SIG-M5 treated with dmso at 0.1 percent for 504 hours (cell line): Measurements from ENCODE around the gene NDUFB11.

Source experiments
- DNase-seq: peaks from one replicate; lab custom pipeline; 2025; ENCODE audit not compliant: unreplicated experiment; lab: John Stamatoyannopoulos, UW

The NDUFB11 gene

DNA sequence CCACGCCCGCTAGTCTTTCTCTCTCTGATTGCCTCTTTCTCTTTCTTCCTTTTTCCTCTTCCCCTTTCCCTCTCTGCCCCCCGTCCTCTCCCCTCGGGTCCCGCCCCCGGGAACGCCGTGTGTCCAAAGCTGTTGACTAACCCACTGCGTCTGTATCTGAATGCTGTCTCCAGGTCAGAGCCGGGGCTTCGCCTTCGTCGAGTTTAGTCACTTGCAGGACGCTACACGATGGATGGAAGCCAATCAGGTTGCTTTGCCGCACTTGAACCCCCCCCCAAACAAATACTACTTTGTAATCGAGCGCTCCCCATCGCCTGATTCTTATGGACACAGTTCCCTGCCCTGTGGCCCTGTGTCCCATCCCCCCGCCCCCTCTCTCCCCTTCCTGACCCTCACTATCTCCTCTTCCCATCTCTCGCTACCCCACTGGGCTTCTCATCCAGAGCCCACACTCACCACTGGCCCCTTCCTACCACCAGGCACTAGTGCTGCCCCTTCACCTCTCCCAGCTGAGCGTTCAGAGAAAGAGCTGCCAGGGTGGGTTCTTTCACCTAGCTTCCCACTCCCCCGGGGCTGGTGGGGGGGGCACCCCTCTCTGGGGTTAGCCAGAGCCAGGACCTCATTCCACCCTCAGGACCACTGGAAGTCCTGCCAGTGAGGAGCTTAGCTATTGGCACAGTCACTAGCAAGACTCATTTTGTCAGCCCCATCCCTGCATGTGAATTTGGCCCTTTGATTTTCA is 30.5 kb upstream of the NDUFB11 start:
- no peak for DNase-seq

DNA sequence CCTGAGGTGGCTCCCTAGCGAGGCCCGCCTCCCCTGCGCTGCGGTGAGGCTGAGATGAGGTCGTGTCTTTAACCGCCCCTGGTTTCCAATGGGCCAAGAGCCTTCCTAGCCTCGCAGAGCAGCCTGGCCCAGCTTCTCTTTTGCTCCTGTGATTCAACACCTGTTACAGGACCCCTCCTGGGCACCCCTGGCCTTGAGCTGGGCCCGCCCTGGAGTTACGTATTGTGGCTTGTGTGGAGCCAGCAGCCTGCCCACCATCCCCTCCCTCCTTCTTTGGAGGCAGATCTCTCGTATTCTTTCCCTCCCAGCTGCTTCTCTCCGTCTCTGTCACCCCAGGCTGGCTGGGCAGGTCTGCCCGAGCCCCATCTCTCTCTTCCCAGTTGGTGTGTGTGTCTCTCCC is 29.9 kb upstream of the NDUFB11 start:
- no peak for DNase-seq

DNA sequence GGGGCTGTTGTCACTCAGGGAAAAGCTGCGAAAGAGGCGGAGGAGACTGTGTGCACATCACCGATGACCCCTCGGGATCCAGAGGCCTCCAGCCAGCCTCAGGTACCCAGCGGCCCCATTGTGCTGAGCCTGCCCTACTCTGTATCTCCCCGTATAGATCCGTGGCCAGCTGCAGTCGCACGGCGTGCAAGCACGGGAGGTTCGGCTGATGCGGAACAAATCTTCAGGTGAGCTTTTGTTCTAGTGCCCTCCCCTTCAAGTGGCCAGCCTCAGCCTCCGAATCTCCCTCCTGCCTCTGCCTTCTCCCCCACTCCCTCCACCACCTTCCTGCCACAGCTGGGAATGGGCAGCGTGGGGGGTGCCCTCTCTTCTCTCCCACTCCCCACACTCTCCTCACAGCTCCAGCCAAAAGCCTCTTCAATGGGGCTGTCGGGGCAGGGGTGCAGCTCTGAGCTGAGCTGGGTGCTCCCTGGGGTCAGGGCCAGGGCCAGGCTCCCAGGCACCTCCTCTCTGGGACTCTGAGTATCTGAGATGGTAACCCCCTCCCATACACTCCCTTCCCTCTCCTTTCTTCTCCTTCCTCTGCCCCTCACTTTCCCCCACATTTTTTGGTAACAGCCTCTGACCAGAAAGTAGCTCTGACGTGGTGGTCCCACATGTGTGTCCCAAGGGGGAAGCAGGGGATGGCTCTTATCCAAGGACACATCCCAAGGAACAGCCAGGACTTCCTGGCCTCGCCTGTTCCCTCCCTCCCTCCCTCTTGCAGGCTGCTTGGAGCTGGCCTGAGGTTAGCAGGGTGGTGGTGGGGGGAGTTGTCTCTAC is 28.7 kb upstream of the NDUFB11 start:
- DNase-seq = no peak

DNA sequence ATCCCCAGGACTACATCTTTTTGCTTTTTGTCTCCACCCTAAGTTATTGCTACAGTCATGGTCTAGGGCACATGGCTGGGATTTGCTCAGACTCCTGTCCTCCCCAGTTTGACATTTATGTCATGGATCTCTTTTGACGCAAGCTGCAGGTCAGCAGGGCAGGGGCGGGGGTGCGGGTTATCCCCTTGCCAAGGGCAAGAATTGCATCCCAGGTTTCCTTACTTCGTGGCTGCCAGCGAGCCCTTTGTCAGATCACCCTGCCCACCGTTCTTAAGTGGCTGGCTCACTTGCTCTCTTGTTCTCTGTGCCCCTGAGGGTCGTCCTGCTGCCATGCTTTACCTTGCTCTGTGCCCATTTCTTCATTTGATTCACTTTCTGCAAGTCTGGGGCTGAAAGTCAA is 28.0 kb upstream of the NDUFB11 start:
- DNase-seq = no peak

DNA sequence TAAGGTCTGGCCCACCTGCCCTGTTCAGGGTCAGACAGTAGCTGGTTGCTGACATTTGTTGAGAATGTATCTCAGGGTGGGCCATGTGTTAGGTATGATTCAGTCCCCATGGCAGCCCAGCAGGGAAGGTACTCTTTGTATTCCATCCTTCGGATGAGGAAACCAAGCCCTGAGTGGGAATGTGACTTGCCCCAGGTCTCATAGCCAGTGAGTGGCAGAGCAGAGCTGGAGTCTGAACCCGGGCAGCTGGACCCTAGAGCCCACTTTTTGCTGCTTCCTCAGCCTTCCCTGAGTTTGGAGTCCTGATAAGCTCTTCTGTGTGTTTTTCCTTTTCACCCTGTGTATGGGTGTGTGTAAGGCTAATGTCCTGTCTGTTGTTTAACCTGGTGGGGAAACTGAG is 27.5 kb upstream of the NDUFB11 start:
- DNase-seq = no peak

DNA sequence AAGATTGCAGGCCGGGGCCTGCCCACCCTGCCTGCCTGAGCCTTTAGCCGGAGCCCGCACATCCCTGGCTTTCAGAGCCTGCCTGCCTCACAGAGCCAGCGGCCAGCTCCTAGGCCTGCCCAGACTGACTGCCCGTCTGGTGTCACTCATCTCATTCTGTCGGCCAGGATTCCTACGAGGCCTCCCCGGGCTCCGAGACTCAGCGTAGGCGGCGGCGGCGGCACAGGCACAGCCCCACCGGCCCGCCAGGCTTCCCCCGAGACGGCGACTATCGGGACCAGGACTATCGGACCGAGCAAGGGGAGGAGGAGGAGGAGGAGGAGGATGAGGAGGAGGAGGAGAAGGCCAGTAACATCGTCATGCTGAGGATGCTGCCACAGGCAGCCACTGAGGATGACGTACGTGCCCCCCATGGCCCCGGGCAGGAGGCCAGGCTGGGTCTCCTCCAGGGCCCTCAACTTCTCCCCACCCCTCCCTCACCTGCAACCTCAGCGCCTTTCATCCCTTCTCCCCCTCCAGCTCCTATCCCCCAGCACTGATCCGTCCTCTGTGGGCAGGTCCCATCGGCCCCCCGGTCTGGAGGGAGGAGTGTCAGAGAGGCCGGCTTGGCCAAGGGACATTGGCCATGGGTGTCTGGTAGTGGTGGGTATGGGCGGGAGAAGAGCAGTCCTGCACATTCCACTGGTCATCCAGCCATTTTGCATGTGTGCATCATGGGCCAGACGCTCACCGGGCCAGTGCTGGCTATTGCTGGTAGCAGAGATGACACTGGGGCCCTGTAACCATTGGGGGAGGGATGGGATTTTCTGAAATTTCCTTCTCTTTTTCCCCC is 26.6 kb upstream of the NDUFB11 start:
- no peak for DNase-seq

DNA sequence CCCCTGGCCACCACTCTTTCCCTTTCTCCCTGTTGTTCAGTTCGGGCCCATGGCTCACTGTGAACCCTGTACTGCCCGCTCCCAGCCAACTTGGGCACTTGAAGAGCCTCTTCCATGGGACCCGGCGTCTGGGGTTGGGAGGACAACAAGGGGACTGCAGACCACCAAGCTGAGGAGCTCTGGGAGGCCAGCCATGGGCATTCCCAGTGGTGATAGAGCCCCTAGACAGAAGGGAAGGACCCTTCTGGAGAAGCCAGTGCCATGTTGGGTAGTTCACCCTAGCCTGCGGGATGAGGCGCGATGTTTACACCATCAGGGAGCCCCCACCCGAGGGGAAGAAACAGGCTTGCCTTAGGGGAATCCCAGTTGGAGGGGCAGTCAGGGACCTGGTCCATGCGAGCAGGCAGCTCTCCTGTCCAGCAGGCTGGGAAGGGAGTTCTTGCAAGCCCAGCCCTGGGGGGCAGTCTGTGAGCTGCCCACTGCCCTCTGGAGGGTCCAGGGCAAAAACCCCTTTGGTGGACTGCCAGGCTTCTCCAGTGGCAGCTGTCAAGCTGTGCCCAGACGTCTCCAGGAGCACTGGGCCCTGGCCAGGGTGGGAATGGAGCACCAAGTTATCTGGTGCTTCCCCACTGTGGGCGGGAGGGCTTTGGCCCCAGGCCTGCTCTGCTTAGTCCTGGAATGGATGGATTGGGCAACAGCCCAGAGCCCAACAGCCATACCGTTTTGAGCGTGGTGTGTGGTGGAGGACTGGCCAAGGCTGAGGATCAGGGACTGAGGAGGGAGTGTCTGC is 25.4 kb upstream of the NDUFB11 start:
- no peak for DNase-seq

DNA sequence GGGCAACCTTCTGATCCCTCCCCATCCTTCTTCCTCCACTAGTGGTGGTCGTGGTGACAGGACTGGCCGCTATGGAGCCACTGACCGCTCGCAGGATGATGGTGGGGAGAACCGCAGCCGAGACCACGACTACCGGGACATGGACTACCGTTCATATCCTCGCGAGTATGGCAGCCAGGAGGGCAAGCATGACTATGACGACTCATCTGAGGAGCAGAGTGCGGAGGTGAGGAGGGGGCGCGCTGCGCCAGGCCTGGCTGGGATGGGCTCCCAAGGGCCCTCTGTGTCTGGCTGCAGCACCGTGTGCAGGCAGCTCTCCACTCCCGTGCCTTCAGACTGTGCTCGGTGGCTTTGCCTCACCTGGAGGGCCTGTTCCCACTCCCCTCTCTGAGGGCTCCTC is 24.8 kb upstream of the NDUFB11 start:
- DNase-seq = no peak

DNA sequence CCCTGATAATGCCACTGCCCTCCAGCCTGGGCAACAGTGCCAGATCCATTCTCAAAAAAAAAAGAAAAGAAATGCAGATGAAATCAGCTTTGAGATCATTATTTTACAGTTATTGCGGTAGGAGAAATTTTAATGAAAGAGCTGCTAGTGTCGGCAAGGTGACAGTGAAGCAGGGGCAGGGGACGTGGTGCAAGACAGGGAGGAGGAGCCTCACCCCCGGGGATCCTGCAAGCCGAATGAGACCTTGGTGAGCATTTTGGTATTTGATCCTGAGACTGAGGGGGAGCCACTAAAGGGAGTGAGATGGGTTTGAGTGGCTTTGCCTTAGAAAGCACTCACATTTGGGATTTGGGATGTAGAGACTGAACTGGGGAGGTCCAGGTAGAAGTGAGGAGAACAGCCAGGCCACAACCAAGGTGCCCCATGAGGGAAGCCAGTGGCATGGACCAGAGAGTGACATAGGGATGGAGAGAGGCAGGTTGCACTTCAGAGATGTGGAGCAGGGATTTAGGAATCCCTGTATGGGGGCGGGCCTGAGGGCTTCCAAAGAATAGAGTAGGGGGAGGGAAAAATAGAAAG is 24.1 kb upstream of the NDUFB11 start:
- DNase-seq = no peak

DNA sequence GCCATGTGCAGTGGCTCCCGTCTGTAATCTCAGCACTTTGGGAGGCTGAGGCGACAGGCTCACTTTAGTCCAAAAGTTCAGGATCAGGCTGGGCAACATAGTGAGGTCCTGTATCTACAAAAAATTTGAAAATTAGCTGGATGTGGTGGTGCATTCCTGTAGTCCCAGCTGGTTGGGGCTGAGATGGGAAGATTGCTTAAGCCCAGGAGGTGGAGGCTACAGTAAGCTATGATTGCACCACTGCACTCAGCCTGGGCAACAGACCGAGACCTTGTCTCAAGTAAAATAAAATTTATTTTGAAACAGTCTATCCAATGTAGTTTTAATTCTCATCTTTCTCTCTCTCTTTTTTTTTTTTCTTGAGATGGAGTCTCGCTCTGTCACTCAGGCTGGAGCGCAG is 21.6 kb upstream of the NDUFB11 start:
- DNase-seq = no peak

DNA sequence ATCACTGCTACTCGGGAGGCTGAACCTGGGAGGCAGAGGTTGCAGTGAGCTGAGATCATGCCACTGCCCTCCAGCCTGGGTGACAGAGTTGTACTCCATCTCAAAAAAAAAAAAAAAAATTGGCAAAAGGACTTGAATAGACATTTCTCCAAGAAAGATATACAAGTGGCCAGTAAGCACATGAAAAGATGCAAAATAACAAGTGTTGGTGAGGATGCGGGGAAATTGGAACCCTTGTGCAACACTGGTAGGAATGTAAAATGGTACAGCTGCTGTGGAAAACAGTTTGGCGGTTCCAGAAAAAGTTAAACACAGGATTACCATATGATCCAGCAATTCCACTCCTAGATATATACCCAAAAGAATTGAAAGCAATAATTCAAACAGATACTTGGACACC is 19.9 kb upstream of the NDUFB11 start:
- no peak for DNase-seq

DNA sequence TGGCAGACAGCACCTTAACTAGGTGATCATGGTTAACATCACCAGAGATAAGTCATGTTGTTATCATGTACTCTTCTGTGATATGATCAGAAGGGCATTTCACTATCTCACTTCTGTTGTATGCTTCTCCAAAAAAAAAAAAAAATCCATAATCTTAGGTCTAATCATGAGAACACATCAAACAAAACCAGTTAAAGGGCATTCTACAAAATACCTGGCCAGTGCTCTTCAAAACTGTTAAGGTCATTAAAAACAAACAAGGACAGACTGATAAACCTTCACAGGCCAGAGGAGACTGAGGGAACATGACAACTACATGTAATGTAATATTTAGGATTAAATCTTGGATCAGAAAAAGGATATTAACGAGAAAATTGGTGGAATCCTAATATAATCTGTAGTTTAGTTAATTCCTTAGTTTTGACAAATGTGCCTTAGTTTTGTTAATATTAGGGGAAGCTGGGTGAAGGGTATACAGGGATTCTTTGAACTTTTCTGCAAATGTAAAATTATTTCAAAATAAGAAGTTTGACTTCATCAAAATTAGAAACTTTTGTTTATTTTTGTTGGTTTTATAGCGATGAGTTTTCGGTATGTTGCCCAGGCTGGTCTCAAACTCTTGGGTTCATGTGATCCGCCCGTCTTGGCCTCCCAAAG is 18.6 kb upstream of the NDUFB11 start:
- DNase-seq = no peak

DNA sequence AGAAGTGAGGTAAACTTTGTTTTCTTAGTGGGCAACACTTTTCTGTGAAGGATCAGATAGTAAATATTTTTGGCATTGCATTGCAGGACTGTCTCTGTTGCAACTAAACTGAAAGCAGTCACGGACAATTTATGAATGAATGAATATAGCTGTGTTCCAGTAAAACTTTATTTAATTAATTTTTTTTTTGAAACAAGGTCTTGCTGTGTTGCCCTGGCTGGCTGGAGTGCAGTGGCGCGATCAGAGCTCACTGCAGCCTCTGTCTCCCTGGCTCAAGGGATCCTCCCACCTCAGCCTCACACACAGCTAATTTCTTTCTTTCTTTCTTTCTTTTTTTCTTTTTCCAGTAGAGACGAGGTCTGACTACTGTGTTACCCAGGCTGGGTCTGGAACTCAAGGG is 16.3 kb upstream of the NDUFB11 start:
- no peak for DNase-seq

DNA sequence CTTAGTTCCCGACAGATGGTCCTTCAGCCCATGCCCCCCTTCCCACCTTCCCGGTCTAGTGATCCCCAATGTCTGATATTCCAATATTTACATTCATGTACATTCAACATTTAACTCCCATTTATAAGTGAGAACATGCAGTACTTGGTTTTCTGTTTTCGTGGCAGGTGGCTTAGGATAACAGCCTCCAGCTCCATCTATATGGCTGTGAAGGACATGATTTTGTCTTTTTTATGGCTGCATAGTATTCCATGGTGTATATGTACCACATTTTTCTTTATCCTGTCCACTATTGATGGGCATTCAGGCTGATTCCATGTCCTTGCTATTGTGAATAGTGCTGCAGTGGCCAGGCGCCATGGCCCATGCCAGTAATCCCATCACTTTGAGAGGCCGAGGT is 14.3 kb upstream of the NDUFB11 start:
- no peak for DNase-seq

DNA sequence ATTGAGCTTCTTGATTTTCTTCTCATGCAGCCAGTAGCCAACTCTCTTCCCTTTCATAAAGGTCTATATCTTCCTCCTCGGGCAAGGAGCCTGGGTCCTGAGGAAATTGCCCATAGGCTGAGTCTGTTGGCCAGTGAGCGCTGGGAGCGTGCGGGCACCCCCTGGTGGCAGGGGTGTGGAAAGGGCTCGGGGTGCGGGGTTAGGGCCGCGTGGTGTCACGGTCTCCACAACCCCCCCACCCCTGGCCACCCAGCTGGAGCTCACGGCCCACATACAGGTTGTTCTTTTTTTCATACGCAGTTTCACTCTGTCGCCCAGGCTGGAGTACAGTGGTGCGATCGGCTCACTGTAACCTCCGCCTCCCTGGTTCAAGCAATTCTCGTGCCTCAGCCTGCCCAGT is 13.6 kb upstream of the NDUFB11 start:
- DNase-seq = no peak

DNA sequence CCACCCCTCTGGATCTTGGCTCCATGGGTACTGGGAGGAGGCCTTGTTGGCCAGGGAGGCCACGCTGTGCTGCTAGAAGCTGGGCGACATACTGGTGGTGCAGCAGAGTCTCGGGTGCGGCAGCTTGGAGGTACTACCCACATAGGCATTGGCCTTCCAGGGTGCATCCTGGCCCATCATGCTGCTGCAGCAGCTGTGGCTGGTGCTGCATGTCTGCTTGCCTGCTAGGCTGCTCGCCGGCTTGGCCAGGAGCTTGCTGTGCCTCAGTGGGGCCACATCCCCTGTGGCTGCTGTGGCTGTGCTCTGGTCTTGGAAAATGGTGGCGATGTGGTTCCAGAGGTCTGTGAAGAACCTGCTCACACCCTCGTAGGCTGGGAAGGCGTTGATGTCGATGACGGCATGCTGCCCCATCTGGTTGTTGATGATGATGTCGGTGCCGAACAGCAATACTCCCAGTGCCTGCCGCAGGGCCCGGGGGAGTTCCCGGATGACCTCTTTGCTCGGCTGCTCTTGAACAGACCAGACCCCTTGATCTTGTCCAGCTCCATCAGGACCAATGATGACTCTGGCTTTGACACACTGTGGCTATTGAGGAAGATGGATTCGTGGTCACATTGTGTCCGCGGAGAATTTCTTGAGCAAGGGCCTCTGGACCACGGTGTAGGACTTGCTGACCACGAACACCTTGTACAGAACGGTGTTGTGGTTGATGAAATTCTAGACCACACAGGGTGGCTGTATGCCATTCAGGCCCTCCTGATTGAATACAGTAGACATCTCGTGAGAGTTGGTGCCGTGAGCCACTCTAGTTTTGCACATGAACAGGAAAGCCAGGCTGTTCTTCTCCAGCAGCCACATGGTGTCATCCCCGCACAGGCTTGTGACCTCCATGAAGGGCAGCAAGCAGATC is 12.4 kb upstream of the NDUFB11 start:
- no peak for DNase-seq

DNA sequence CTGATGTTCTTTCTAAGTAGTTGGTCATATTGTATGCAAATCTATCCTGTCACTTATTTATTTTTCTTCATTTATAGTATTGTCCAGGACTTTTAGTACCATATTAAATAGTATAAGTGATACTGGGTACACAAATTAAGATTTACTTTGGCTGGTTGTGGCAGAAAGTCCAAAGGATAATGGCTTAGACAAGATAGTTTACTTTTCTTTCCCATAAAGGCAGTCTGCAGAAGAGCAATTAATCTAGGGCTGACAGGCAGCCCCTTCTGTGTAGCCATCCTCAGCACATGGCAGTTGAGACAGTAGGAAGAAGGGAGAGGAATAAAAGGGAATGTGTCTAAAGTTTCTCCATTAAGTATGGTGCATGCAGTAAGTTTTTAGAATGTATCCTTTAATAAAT is 6.9 kb upstream of the NDUFB11 start:
- no peak for DNase-seq

DNA sequence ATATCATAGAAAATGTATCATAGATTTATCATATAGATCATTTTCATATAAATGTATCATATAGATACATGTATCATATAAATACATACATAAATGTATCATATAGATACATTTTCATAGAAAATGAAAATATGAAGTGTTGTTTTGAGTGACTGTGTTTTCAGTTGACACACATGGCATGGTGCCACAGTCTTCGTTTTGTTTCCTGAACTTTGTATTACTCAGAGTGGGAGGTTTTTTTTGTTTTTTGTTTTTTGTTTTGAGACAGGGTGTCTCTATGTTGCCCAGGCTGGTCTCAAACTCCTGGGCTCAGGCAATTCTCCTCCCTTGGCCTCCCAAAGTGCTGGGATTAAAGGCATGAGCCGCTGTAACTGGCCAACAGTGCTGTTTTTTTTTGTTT is 4.4 kb upstream of the NDUFB11 start:
- no peak for DNase-seq
